ENCODE measurements around the gene ANXA3.
"Not testable (repeated sequence)": the region's sequence is repeated elsewhere in the genome, so short reads cannot be mapped to it uniquely, and the experiment has no call there.

DNA sequence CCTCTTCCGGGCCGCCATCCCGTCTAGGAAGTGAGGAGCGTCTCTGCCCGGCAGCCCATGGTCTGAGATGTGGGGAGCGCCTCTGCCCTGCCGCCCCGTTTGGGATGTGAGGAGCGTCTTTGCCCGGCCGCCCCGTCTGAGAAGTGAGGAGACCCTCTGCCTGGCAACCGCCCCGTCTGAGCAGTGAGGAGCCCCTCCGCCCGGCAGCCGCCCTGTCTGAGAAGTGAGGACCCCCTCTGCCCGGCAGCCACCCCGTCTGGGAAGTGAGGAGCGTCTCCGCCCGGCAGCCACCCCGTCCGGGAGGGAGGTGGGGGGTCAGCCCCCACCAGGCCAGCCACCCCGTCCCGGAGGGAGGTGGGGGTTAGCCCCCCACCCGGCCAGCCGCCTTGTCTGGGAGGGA, 3.7 kb upstream of the ANXA3 start:
- TF ChIP-seq IRF3 (IDR thresholded peaks at IDR 0.05; ENCODE audit: low read depth, low read length); TEAD4 (IDR thresholded peaks at IDR 0.05; ENCODE audit: borderline replicate concordance, insufficient read depth); POLR2AphosphoS5 (IDR thresholded peaks at IDR 0.05; ENCODE audit: low read depth, low read length); CTCF (IDR thresholded peaks at IDR 0.05); USF1 (IDR thresholded peaks at IDR 0.05; ENCODE audit: borderline replicate concordance, low read depth); TAF1 (IDR thresholded peaks at IDR 0.05; ENCODE audit: borderline replicate concordance, low read depth, low read length); EZH2phosphoT487 (IDR thresholded peaks at IDR 0.05; ENCODE audit: borderline replicate concordance, low read depth); EP300 (IDR thresholded peaks at IDR 0.05; ENCODE audit: borderline replicate concordance in 1 of 2, low read depth in 1 of 2, low read length in 1 of 2): not testable (repeated sequence)
